Astrocyte (in vitro differentiated cells and primary cell): ENCODE results near the gene ADAMTS3. TPM values are rescaled to one million over a fixed set of nuclear protein-coding genes. Genes with fewer than 3 reads are reported as not detected.

Source experiments
- DNase-seq: peaks from one replicate; pipeline ENCODE4 v3.0.0-alpha.2; 2010; ENCODE audit warnings: low read depth
- FAIRE-seq: peaks from 2 replicates; lab custom pipeline; 2011; peaks lifted over from hg19 to GRCh38; lab: Jason Lieb, UNC
- H2AFZ ChIP-seq: 2 replicates; pipeline ENCODE4 v1.6.0; 2012; ENCODE audit warnings: low read depth, low read length, inconsistent platforms
- H3K27ac ChIP-seq: 2 replicates; pipeline ENCODE4 v1.5.1; 2011; ENCODE audit warnings: low read depth, low read length, inconsistent platforms
- H3K27me3 ChIP-seq: 2 replicates; pipeline ENCODE4 v1.6.0; 2011; ENCODE audit warnings: low read length, inconsistent platforms; ENCODE audit not compliant: insufficient read depth
- H3K36me3 ChIP-seq: 2 replicates; pipeline ENCODE4 v1.5.1; 2011; ENCODE audit warnings: low read length, inconsistent platforms; ENCODE audit not compliant: insufficient read depth
- H3K4me1 ChIP-seq: 2 replicates; pipeline ENCODE4 v1.5.1; 2011; ENCODE audit warnings: low read length, inconsistent platforms; ENCODE audit not compliant: insufficient read depth
- H3K4me2 ChIP-seq: 2 replicates; pipeline ENCODE4 v1.6.0; 2012; ENCODE audit warnings: low read length, inconsistent platforms
- H3K4me3 ChIP-seq: 2 replicates; pipeline ENCODE4 v1.5.1; 2011; ENCODE audit warnings: low read depth, mild to moderate bottlenecking, low read length, inconsistent platforms; ENCODE audit not compliant: insufficient read depth
- H3K79me2 ChIP-seq: 2 replicates; pipeline ENCODE4 v1.6.0; 2012; ENCODE audit warnings: mild to moderate bottlenecking, low read length, inconsistent platforms; ENCODE audit not compliant: insufficient read depth
- H3K9ac ChIP-seq: 2 replicates; pipeline ENCODE4 v1.6.0; 2012; ENCODE audit warnings: mild to moderate bottlenecking, low read length, inconsistent platforms
- H3K9me3 ChIP-seq: 2 replicates; pipeline ENCODE4 v1.5.1; 2012; ENCODE audit warnings: low read depth, mild to moderate bottlenecking, low read length, inconsistent platforms; ENCODE audit not compliant: insufficient read depth
- H4K20me1 ChIP-seq: 2 replicates; pipeline ENCODE4 v1.6.0; 2012; ENCODE audit warnings: low read length, inconsistent platforms; ENCODE audit not compliant: insufficient read depth
- H3K27ac Mint-ChIP-seq: one replicate; pipeline ENCODE4 v1.8.0; 2021; ENCODE audit warnings: mild to moderate bottlenecking, mixed read lengths; ENCODE audit not compliant: unreplicated experiment
- H3K27me3 Mint-ChIP-seq: one replicate; pipeline ENCODE4 v1.8.0; 2021; ENCODE audit warnings: low read depth, mixed read lengths; ENCODE audit not compliant: unreplicated experiment
- H3K36me3 Mint-ChIP-seq: one replicate; pipeline ENCODE4 v1.8.0; 2021; ENCODE audit warnings: low read depth, mixed read lengths; ENCODE audit not compliant: unreplicated experiment
- H3K4me1 Mint-ChIP-seq: one replicate; pipeline ENCODE4 v1.8.0; 2021; ENCODE audit warnings: low read depth, mixed read lengths; ENCODE audit not compliant: unreplicated experiment
- H3K4me3 Mint-ChIP-seq: one replicate; pipeline ENCODE4 v1.8.0; 2021; ENCODE audit warnings: mild to moderate bottlenecking, moderate library complexity, mixed read lengths; ENCODE audit not compliant: unreplicated experiment
- H3K9me3 Mint-ChIP-seq: one replicate; pipeline ENCODE4 v1.8.0; 2021; ENCODE audit warnings: mild to moderate bottlenecking, mixed read lengths; ENCODE audit not compliant: unreplicated experiment
- EZH2 ChIP-seq: IDR thresholded peaks from 2 replicates; pipeline ENCODE4 v1.6.1; 2012; ENCODE audit warnings: mild to moderate bottlenecking, low read length, inconsistent platforms; ENCODE audit not compliant: insufficient read depth
- total RNA-seq: library from RNA; stranded (reverse); gene quantifications from 2 replicates; pipeline ENCODE4 v1.2.1, GENCODE V29; 2021
- TF ChIP-seq, protein P1 (sequence below): IDR thresholded peaks from 2 replicates; pipeline ENCODE4 v1.5.1; 2011; ENCODE audit warnings: low read depth, mild to moderate bottlenecking, inconsistent platforms, low read length, moderate library complexity; ENCODE audit not compliant: insufficient read depth

ADAMTS3 gene
- total RNA-seq, 1 donor from 2014 or later, result 4.2 TPM

DNA sequence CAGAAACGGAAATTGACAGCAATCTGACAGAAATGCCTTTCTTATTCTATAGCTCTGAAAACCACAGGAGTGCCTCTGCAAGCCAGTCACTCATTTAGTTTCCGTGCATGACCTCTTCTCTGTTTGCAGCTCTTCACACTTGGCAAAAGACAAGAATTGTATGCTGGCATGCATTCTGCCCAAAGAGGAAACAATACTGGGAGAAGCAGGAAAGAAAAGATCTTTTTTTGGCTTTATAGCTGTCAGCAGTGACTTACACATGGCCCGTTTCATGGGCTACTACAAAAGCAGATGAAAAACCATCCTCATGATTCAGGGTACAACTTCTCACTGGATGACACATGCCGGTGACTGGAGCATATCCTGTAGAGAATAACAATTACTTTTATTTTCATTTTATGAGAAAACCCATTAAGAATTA is 249.4 kb downstream of the ADAMTS3 start:
- no peak overlapping the region for H2AFZ ChIP-seq
- no peaks in the 10 kb centered on the region for H3K27me3 ChIP-seq
- Mint-ChIP-seq H3K4me3 (no peak overlapping the region), H3K36me3 (no peaks in the 10 kb centered on the region), H3K27ac (no peak overlapping the region), H3K9me3 (no peaks in the 10 kb centered on the region), H3K27me3 (no peaks in the 10 kb centered on the region), H3K4me1 (peaks cover 5% of the 10 kb centered on the region)
- H3K4me2 ChIP-seq, result peak overlapping the region; percentile 75
- H3K9me3 ChIP-seq, result no peaks in the 10 kb centered on the region
- no peaks in the 10 kb centered on the region for H4K20me1 ChIP-seq
- H3K4me1 ChIP-seq, result peaks cover 19% of the 10 kb centered on the region
- H3K36me3 ChIP-seq, result no peaks in the 10 kb centered on the region
- H3K9ac ChIP-seq, result no peak overlapping the region
- DNase-seq, result peak; percentile 64
- no peak for TF ChIP-seq EZH2
- TF ChIP-seq, protein P1, sequence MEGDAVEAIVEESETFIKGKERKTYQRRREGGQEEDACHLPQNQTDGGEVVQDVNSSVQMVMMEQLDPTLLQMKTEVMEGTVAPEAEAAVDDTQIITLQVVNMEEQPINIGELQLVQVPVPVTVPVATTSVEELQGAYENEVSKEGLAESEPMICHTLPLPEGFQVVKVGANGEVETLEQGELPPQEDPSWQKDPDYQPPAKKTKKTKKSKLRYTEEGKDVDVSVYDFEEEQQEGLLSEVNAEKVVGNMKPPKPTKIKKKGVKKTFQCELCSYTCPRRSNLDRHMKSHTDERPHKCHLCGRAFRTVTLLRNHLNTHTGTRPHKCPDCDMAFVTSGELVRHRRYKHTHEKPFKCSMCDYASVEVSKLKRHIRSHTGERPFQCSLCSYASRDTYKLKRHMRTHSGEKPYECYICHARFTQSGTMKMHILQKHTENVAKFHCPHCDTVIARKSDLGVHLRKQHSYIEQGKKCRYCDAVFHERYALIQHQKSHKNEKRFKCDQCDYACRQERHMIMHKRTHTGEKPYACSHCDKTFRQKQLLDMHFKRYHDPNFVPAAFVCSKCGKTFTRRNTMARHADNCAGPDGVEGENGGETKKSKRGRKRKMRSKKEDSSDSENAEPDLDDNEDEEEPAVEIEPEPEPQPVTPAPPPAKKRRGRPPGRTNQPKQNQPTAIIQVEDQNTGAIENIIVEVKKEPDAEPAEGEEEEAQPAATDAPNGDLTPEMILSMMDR, result no peak
- FAIRE-seq, result peak; percentile 86
- H3K4me3 ChIP-seq, result no peak overlapping the region
- peak overlapping the region; percentile 52 for H3K27ac ChIP-seq
- no peaks in the 10 kb centered on the region for H3K79me2 ChIP-seq

DNA sequence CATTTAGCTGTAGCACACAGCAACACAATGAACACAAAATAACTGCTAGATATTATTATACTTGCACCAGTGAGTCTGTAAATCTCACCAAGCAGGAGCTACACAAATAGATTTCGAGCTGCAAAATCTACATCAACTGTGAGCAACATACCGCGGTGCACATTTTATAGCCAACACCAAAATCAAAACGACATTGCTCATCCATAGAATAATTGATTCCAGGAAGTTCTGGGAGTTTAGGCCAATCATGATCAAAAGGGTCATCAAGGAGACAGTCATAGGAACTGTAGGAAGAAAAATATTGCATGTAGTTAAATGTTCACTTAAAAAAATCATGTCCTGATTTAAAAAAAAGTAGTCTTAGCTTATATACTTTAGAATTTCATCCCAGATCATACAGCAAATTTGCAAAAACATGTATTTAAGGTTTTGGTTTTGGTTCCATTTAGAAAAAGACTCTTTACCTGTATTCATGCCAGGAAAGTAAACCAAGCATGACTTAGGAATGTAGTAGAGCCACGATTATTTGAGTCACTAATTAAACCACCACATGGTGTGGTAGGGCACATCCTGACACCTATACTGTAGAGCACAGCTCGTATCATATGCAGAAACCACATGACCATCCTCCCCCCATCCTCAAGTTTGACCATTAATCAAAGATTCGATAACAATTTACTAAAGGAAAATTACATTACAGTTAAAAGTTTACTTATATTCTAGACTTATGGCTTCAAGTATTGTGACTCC is 250.4 kb downstream of the ADAMTS3 start:
- H3K9me3 Mint-ChIP-seq, result no peaks in the 10 kb centered on the region
- H3K27me3 Mint-ChIP-seq, result no peaks in the 10 kb centered on the region
- peak; percentile 73 for FAIRE-seq
- no peak overlapping the region for H3K27ac ChIP-seq
- no peak overlapping the region for H3K4me3 Mint-ChIP-seq
- H2AFZ ChIP-seq, result no peak overlapping the region
- no peaks in the 10 kb centered on the region for H3K36me3 ChIP-seq
- no peak overlapping the region for H3K4me3 ChIP-seq
- no peaks in the 10 kb centered on the region for H3K36me3 Mint-ChIP-seq
- peak; percentile 38 for DNase-seq
- H3K27me3 ChIP-seq, result no peaks in the 10 kb centered on the region
- no peaks in the 10 kb centered on the region for H3K9me3 ChIP-seq
- no peaks in the 10 kb centered on the region for H3K79me2 ChIP-seq
- peaks cover 5% of the 10 kb centered on the region for H3K4me1 Mint-ChIP-seq
- H3K4me2 ChIP-seq, result peak overlapping the region; percentile 75
- peaks cover 20% of the 10 kb centered on the region for H3K4me1 ChIP-seq
- no peak overlapping the region for H3K27ac Mint-ChIP-seq
- H3K9ac ChIP-seq, result no peak overlapping the region
- no peaks in the 10 kb centered on the region for H4K20me1 ChIP-seq
- no peak for TF ChIP-seq EZH2
- TF ChIP-seq, protein P1, result no peak

DNA sequence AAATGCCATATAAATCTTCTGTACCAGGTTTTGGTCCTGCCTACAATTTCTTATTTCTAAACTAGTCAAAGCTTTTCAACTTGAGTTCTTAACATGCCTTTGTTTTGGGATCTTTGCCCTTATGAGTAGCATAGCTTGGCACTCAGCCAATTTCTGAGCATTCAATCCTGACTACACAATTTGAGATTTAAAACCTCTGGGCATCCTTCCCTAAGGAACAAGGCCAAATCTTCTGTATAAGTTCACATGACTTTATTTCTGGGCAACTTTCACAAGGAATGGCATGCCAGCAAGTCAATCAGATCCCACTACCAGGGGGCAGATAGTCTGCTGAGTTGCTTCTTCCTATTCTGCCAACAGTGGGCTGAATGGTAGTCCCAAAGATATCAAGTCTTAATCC is 254.2 kb downstream of the ADAMTS3 start:
- FAIRE-seq (peak; percentile 79), DNase-seq (peak; percentile 75)
- H3K27ac Mint-ChIP-seq, result no peak overlapping the region

More for the DNA sequence above, 254.2 kb downstream of the ADAMTS3 start:
- Mint-ChIP-seq H3K9me3 (no peaks in the 10 kb centered on the region), H3K27me3 (no peaks in the 10 kb centered on the region), H3K36me3 (no peaks in the 10 kb centered on the region), H3K4me1 (peaks cover 13% of the 10 kb centered on the region), H3K4me3 (no peak overlapping the region)
- TF ChIP-seq, protein P1, result no peak
- no peak for TF ChIP-seq EZH2
- H3K4me2 ChIP-seq, result no peak overlapping the region
- H3K27me3 ChIP-seq, result no peaks in the 10 kb centered on the region
- H2AFZ ChIP-seq, result no peak overlapping the region
- no peaks in the 10 kb centered on the region for H3K79me2 ChIP-seq
- peaks cover 34% of the 10 kb centered on the region for H3K4me1 ChIP-seq
- H3K4me3 ChIP-seq, result no peak overlapping the region
- no peaks in the 10 kb centered on the region for H3K9me3 ChIP-seq
- H3K9ac ChIP-seq, result no peak overlapping the region
- no peaks in the 10 kb centered on the region for H4K20me1 ChIP-seq
- H3K27ac ChIP-seq, result no peak overlapping the region
- H3K36me3 ChIP-seq, result no peaks in the 10 kb centered on the region
